ENCODE data around the gene PLEKHA4.

Gene PLEKHA4

DNA sequence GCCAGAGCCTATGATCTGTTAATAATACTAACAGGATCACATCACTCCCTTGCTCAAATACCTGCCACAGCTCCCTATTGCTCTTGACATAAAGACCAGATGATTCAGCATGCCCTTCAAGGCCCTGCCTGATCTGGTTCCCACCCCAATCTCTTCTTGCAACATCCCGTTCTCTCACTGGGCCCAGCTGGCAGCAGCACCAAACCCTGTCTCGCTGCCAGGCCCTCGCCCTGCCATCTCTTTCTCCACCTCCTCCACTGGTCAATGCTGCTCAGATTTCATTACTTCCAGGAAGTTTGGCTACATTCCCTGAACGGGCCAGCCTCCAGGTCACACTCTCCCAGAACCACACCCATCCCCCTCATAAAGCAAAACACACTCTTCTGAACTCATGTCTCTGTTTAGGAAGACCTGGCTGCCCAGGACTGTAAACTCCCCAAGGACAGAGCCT lies 49.0 kb downstream of the PLEKHA4 start:
- DNase-seq, result peak; percentile 82

DNA sequence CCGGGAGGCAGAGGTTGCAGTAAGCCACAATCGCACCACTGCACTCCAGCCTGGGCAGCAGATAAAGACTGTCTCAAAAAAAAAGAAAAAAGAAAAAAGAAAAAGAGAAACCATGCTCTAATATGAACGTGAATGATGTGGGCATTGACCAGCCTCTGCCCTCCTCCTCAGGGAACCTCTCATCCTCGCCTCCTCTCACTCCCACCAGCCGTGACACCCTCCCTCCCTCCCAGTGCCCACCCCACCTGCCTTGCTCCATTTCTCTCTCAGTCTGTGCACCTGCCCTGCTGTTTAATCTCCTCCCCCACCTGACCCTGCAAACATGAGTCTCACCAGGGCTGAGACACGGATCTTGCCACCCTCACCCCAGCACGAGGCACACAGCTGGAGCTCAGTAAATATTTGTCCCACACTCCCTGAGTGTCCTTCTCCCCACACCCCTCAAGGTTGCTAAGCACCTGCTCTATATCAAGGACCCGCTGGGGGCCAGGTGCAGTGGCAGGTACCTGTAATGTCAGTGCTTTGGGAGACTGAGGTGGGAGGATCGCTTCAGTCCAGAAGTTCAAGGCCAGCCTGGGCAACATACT lies 50.1 kb downstream of the PLEKHA4 start:
- no peak for DNase-seq

DNA sequence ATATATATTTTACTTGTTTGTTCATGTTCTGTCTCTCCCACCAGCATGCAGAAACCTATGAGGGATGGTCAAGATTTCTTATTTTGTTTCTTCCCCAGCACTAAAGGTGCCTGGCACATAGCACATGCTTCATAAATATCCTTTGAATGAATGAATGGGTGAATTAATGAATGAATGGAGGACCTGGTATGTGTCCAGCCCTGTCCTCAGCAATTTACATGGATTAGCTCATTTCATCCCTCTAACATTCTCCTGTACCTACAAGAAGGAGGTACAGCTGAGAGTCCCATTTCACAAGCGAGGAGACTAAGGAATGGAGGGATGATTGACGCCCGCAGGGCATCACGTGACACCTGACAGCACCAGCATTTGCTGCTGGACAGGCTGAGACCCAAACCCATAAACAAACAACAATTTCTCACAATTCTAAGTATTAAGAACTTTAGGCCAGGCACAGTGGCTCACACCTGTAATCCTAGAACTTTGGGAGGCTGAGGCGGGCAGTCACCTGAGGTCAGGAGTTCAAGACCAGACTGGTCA lies 50.8 kb downstream of the PLEKHA4 start:
- DNase-seq, result no peak

- DNase-seq, result no peak
These were observed 52.4 kb downstream of the PLEKHA4 start for GRCh38 chr19:48815870-48816501.

DNA sequence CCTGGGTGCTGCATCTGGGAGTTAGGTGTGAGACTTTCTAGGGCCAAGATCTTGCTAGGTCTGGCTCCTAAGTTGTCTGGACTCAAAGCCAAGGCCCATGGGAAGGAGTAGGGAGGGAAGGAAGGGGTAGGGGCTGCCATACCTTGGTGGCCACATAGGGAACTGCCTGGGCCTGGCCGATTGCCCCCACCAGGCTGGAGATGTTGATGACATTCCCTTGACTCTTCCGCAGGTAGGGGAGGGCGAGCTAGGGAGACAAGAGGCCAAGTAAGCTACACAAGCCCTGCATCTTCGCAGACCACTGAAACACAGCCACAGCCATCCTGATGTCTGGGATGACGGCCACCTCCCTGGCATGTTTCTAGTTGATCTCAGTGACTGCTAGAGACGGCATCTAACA lies 53.5 kb downstream of the PLEKHA4 start:
- DNase-seq, result no peak

- DNase-seq, result no peak
These were observed 55.1 kb downstream of the PLEKHA4 start for GRCh38 chr19:48813123-48813913.

GRCh38 chr19:48812094-48812929 lies 56.1 kb downstream of the PLEKHA4 start:
- peak; percentile 12 for DNase-seq

- DNase-seq, result no peak
These were observed 58.3 kb downstream of the PLEKHA4 start for GRCh38 chr19:48810151-48810550.

DNA sequence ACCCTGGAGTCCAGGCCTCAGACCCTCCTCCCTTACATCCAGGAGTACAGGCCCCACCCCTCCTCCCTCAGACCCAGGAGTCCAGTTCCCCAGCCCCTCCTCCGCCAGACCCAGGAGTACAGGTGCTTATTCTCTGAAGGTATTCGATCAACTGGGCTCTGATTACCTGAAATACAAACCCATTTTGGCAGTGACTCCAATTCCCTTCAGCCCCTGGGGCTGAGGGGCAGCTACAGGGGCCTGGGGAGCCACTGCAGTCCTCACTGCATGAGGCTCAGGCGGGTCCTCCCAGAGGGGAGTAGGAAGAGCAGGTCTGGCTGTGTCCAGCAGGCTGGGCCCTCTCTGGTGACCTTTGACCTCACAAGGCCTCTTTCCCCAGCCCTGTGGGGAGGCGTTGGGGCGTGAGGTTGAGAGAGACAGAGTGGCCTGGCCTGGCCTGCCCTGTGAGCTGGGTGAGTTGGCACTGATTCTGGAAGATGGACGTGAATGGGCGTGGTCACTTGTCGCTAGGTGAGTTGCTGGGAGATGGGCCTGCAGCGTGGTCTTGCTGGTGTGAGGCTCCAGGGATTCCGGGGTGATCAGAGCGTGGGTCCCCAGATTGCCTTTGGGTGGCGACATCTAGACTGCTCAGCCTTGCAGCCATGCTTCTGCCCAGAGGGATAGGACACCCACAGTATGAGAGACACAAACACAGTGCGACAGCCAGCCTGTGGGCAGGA lies 60.7 kb downstream of the PLEKHA4 start:
- DNase-seq, result peak; percentile 30

DNA sequence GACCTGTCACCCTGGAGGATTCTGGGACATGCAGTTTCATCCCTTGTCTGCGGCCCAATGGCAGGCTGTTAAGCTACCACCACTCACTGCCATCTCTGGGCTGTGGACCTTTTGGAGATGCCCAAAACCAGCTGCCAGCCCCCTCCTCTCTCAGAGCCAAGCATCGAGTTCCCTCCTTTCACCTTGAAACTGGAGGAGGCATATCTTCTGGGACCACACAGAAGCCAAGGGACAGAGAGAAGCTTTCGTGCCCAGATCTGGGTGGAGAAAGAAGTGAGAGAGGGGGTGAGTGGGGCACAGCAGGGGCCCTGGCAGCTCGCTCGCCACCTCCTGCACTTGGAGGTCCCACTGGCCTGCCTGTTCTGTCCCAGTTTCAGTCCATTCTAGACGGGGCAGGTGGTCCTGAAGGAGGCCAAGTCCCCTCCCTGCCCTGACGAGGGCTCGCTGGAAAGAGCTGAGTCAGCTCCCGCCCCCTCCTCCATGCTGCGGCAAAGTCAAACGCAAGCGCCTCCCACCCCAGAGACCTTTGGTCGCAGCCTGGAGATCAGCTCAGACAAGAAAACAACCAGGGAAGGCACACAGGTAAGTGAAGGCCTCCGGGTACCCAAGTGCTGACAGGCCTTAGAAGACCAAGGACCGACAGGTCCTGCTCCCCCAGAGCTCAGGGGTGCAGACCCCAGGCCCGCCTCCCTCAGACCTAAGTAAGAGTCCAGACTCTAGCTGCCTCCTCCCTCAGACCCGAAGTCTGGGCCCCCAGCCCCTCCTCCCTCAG lies 61.4 kb downstream of the PLEKHA4 start:
- peak; percentile 30 for DNase-seq

- no peak for DNase-seq
These were observed 61.9 kb downstream of the PLEKHA4 start for GRCh38 chr19:48806518-48806817.

GRCh38 chr19:48805452-48805851 lies 63.0 kb downstream of the PLEKHA4 start:
- no peak for DNase-seq

- DNase-seq, result no peak
These were observed 63.9 kb downstream of the PLEKHA4 start for GRCh38 chr19:48804496-48804895.

- DNase-seq, result no peak
These were observed 65.8 kb downstream of the PLEKHA4 start for GRCh38 chr19:48802623-48803022.

DNA sequence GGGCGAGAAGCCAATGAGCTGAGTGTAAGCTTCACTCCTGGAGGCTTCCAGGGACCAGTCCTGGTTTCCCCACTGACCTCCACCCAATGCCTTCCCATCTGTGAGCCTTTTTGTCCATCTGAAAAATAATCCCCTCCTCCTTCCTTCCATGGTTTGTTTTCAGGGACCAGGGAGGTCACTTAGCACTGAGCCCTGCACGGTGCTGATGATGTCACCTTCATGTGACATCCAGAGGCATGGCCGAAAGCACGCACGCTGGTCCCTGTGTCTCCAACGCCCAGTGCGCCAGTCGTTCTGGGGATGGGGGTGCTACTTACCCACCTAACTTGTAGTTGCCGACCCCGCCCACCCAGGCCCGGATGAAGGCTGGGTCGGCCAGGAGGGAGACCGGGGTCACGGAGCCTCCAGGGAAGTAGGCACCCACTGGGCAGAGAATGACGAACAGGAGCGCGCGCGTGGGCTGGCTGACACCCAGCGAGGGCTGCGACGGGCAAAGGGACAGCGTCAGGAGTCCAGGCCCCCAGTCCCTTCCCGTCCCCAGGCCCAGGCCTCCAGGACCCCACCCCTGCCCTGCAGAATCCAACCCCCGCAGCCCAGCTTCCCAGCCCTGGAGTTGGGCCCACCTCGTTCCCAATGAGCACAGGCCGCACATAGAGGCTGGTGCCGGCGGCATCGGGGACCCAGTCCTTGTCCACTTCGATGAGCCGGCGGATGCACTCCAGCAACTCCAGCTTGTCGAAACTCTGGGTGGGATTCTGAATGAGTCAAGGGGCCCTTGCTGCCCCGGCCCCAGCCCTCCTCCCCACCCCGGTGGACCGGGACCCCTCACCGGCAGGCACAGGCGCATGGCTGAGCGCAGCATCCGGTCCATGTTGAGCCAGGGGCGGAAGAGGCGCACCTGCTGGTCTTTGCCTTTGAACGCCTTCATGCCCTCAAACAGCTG lies 68.8 kb downstream of the PLEKHA4 start:
- no peak for DNase-seq

GRCh38 chr19:48798937-48799336 lies 69.5 kb downstream of the PLEKHA4 start:
- DNase-seq, result no peak

GRCh38 chr19:48797103-48797502 lies 71.3 kb downstream of the PLEKHA4 start:
- DNase-seq, result no peak

GRCh38 chr19:48796298-48797083 lies 71.9 kb downstream of the PLEKHA4 start:
- DNase-seq, result no peak

DNA sequence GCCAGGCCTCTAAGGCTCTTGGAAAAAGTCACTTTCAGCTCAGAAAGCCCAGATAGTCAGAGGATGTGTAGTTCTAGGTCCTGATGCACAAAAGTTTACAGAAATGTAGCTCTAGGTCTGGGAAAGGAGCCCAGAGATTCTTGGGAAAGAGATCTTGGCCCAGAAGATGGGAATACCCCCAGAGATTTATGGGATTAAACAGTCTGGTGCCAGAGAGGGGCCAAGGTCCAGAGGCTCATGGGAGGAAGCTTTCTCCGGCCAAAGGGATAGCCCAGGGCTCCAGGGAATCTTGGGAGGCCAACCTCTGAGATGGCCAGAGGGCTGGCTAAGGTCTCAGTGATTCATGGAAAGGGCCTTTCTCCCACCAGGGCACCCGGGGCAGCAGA lies 72.7 kb downstream of the PLEKHA4 start:
- DNase-seq, result no peak

All from HCEC 1CT (cell line).